ENCODE data around the gene CAB39L.

DNA sequence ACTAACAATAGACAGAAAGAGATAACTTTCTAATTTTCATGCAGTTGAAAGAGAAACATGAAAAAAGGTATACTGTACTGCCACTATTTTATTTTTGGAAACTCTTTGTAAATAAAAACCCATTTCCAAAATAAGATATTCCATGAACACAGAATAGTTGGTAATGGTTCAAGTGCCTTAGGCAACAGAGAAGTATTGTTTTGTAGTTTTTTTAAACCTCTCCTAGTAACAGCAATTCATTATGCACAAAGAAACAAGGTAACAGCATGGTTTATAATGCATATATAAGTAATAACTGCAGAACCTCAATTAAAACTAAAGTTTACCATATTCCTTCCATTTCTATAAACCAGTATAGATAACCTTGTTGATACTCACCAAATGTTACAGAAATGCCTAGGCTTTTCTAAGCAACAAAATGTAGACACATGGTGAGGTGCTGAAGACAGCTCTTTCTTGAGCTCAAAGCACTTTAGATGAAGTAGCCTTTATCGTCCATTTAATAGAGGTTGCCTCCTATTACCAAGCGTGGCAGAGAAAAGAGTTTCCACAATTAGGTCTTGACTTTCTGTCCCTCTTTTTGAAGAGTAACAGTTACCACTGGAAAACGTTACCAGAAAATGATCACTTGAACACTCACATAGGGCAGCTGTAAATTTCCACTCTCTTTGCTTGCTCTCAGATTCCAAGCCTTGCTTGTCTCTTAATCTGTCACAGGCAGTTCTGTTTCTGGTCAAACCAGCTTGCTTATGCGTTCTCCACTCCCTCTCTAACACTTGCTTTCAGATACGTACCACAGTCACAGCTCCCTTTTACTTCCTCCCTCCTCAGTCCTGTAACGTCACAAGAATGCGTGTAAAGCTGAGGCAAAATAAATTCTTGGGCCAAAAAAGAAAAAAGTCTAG is 42.9 kb downstream of the CAB39L start:
- TF ChIP-seq, protein P1, sequence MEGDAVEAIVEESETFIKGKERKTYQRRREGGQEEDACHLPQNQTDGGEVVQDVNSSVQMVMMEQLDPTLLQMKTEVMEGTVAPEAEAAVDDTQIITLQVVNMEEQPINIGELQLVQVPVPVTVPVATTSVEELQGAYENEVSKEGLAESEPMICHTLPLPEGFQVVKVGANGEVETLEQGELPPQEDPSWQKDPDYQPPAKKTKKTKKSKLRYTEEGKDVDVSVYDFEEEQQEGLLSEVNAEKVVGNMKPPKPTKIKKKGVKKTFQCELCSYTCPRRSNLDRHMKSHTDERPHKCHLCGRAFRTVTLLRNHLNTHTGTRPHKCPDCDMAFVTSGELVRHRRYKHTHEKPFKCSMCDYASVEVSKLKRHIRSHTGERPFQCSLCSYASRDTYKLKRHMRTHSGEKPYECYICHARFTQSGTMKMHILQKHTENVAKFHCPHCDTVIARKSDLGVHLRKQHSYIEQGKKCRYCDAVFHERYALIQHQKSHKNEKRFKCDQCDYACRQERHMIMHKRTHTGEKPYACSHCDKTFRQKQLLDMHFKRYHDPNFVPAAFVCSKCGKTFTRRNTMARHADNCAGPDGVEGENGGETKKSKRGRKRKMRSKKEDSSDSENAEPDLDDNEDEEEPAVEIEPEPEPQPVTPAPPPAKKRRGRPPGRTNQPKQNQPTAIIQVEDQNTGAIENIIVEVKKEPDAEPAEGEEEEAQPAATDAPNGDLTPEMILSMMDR (optimal IDR thresholded peaks at IDR 0.05 in 1 of 3, IDR thresholded peaks at IDR 0.05 in 1 of 3, conservative IDR thresholded peaks at IDR 0.05 in 1 of 3; ENCODE audit: extremely low read depth in 1 of 3, insufficient read depth in 2 of 3, low read length in 3 of 3): no peak
- TF ChIP-seq EZH2 (IDR thresholded peaks at IDR 0.05; ENCODE audit: low read length): no peak

Measured in keratinocyte (primary cell).